Neural progenitor cell (in vitro differentiated cells): ENCODE results near the gene FAM50A. TPM values are rescaled to one million over a fixed set of nuclear protein-coding genes. Genes with fewer than 3 reads are reported as not detected.
A peak's percentile ranks its signal among the peaks of the same experiment; 100 is the strongest.

Experiments
- DNase-seq: peaks from one replicate; pipeline ENCODE4 v3.0.0-alpha.2; 2016; ENCODE audit warnings: low spot score
- H2AFZ ChIP-seq: fragments of 200-600 bp; sonication (generic); replicated peaks from 2 replicates; pipeline ENCODE4 v1.6.1; 2016; ENCODE audit warnings: antibody characterized with exemption
- H3F3A ChIP-seq: fragments of 200-600 bp; sonication (generic); 2 replicates; pipeline ENCODE4 v1.6.1; 2016; ENCODE audit warnings: antibody characterized with exemption, low read depth
- H3K27ac ChIP-seq: fragments of 200-600 bp; sonication (generic); 2 replicates; pipeline ENCODE4 v1.5.1; 2016; ENCODE audit warnings: mild to moderate bottlenecking
- H3K27me3 ChIP-seq: fragments of 200-600 bp; sonication (generic); 2 replicates; pipeline ENCODE4 v1.6.1; 2016; ENCODE audit warnings: mild to moderate bottlenecking, moderate library complexity
- H3K36me3 ChIP-seq: fragments of 200-600 bp; sonication (generic); 2 replicates; pipeline ENCODE4 v1.5.1; 2016
- H3K4me1 ChIP-seq: fragments of 200-600 bp; sonication (generic); 2 replicates; pipeline ENCODE4 v1.6.1; 2016; ENCODE audit warnings: mixed run types
- H3K4me2 ChIP-seq: fragments of 200-600 bp; sonication (generic); 2 replicates; pipeline ENCODE4 v1.6.1; 2016
- H3K4me3 ChIP-seq: fragments of 200-600 bp; sonication (generic); 2 replicates; pipeline ENCODE4 v1.5.1; 2016
- H3K79me2 ChIP-seq: fragments of 200-600 bp; sonication (generic); 2 replicates; pipeline ENCODE4 v1.6.1; 2016; ENCODE audit warnings: low read depth
- H3K9ac ChIP-seq: fragments of 200-600 bp; sonication (generic); 2 replicates; pipeline ENCODE4 v1.6.1; 2016
- H3K9me3 ChIP-seq: fragments of 200-600 bp; sonication (generic); 2 replicates; pipeline ENCODE4 v1.5.1; 2016; ENCODE audit warnings: low read depth
- H4K20me1 ChIP-seq: fragments of 200-600 bp; sonication (generic); 2 replicates; pipeline ENCODE4 v1.6.1; 2016; ENCODE audit warnings: low read depth
- H3K27ac Mint-ChIP-seq: 3 replicates; pipeline ENCODE4 v1.8.0; 2021; ENCODE audit warnings: mixed read lengths
- H3K27me3 Mint-ChIP-seq: 2 replicates; pipeline ENCODE4 v1.8.0; 2022; ENCODE audit warnings: low read depth, mild to moderate bottlenecking, inconsistent platforms, moderate library complexity, mixed read lengths; ENCODE audit not compliant: insufficient read depth
- H3K36me3 Mint-ChIP-seq: 3 replicates; pipeline ENCODE4 v1.8.0; 2021; ENCODE audit warnings: mixed read lengths
- H3K4me1 Mint-ChIP-seq: 3 replicates; pipeline ENCODE4 v1.8.0; 2021; ENCODE audit warnings: mixed read lengths
- H3K4me3 Mint-ChIP-seq: 3 replicates; pipeline ENCODE4 v1.8.0; 2021; ENCODE audit warnings: mild to moderate bottlenecking, moderate library complexity, mixed read lengths
- H3K9me3 Mint-ChIP-seq: 3 replicates; pipeline ENCODE4 v1.8.0; 2020; ENCODE audit warnings: mixed read lengths
- CTCF ChIP-seq: fragments of 200-600 bp; sonication (generic); IDR thresholded peaks from 2 replicates; pipeline ENCODE4 v1.5.1; 2017; ENCODE audit warnings: antibody characterized with exemption, mild to moderate bottlenecking
- EZH2 ChIP-seq: fragments of 200-600 bp; sonication (generic); IDR thresholded peaks from 2 replicates; pipeline ENCODE4 v1.6.1; 2017; ENCODE audit warnings: antibody characterized with exemption, mild to moderate bottlenecking, moderate library complexity
- EZH2phosphoT487 ChIP-seq: fragments of 200-600 bp; sonication (generic); IDR thresholded peaks from 2 replicates; pipeline ENCODE4 v1.6.1; 2017; ENCODE audit warnings: antibody characterized with exemption
- total RNA-seq: library from RNA; depleted of rRNA; stranded (reverse); fragments of >200 nt; gene quantifications from 2 replicates; pipeline ENCODE4 v1.2.3, GENCODE V29; 2015; ENCODE audit warnings: low replicate concordance

The FAM50A gene
- total RNA-seq, 1 donor from 2014 or later: 30.4 TPM

GRCh38 chrX:154419688-154420401, 24.1 kb upstream of the FAM50A start:
- H3K4me3 ChIP-seq: no peak overlapping the region
- no peaks in the 10 kb centered on the region for H4K20me1 ChIP-seq
- H3K27me3 Mint-ChIP-seq: peaks cover 15% of the 10 kb centered on the region
- H3K36me3 Mint-ChIP-seq: peaks cover 4% of the 10 kb centered on the region
- no peak overlapping the region for H2AFZ ChIP-seq
- H3K9ac ChIP-seq: no peak overlapping the region
- H3K4me2 ChIP-seq: no peak overlapping the region
- TF ChIP-seq EZH2: no peak
- TF ChIP-seq EZH2phosphoT487: no peak
- TF ChIP-seq CTCF: no peak
- no peaks in the 10 kb centered on the region for H3K9me3 ChIP-seq
- no peak for DNase-seq
- peaks cover 3% of the 10 kb centered on the region for H3K4me1 Mint-ChIP-seq
- H3K27ac Mint-ChIP-seq: no peak overlapping the region
- no peaks in the 10 kb centered on the region for H3F3A ChIP-seq
- no peak overlapping the region for H3K4me3 Mint-ChIP-seq
- no peaks in the 10 kb centered on the region for H3K79me2 ChIP-seq
- no peak overlapping the region for H3K27ac ChIP-seq
- H3K27me3 ChIP-seq: no peaks in the 10 kb centered on the region
- no peaks in the 10 kb centered on the region for H3K4me1 ChIP-seq
- H3K9me3 Mint-ChIP-seq: peaks cover 26% of the 10 kb centered on the region
- no peaks in the 10 kb centered on the region for H3K36me3 ChIP-seq

- no peak overlapping the region for H3K9ac ChIP-seq
- H3K4me3 Mint-ChIP-seq: no peak overlapping the region
- H3K36me3 ChIP-seq: no peaks in the 10 kb centered on the region
- no peaks in the 10 kb centered on the region for H3K4me1 ChIP-seq
- H3F3A ChIP-seq: no peaks in the 10 kb centered on the region
- H3K27me3 Mint-ChIP-seq: peaks cover 13% of the 10 kb centered on the region
- no peak overlapping the region for H3K4me3 ChIP-seq
- no peaks in the 10 kb centered on the region for H3K27me3 ChIP-seq
- no peak overlapping the region for H3K4me2 ChIP-seq
- H4K20me1 ChIP-seq: no peaks in the 10 kb centered on the region
- H3K4me1 Mint-ChIP-seq: peaks cover 3% of the 10 kb centered on the region
- H3K9me3 ChIP-seq: no peaks in the 10 kb centered on the region
- peaks cover 2% of the 10 kb centered on the region for H3K36me3 Mint-ChIP-seq
- no peak for DNase-seq
- H3K27ac Mint-ChIP-seq: no peak overlapping the region
- H3K27ac ChIP-seq: no peak overlapping the region
- TF ChIP-seq EZH2: no peak
- no peak for TF ChIP-seq EZH2phosphoT487
- no peak for TF ChIP-seq CTCF
- H3K79me2 ChIP-seq: no peaks in the 10 kb centered on the region
- peaks cover 23% of the 10 kb centered on the region for H3K9me3 Mint-ChIP-seq
- no peak overlapping the region for H2AFZ ChIP-seq
Observed at GRCh38 chrX:154420402-154420756, 23.6 kb upstream of the FAM50A start.

- no peaks in the 10 kb centered on the region for H3K27me3 ChIP-seq
- H3K27ac Mint-ChIP-seq: no peak overlapping the region
- no peak overlapping the region for H3K9ac ChIP-seq
- no peak for TF ChIP-seq EZH2phosphoT487
- no peak for TF ChIP-seq CTCF
- TF ChIP-seq EZH2: no peak
- H2AFZ ChIP-seq: no peak overlapping the region
- peaks cover 17% of the 10 kb centered on the region for H3K4me1 Mint-ChIP-seq
- H3K27ac ChIP-seq: no peak overlapping the region
- H3K4me3 ChIP-seq: no peak overlapping the region
- peaks cover 16% of the 10 kb centered on the region for H3K79me2 ChIP-seq
- no peak for DNase-seq
- H3K27me3 Mint-ChIP-seq: peaks cover 9% of the 10 kb centered on the region
- H4K20me1 ChIP-seq: no peaks in the 10 kb centered on the region
- no peak overlapping the region for H3K4me2 ChIP-seq
- H3K36me3 Mint-ChIP-seq: peaks cover 6% of the 10 kb centered on the region
- peaks cover 7% of the 10 kb centered on the region for H3F3A ChIP-seq
- H3K4me3 Mint-ChIP-seq: peak overlapping the region; percentile 84
- no peaks in the 10 kb centered on the region for H3K9me3 ChIP-seq
- H3K9me3 Mint-ChIP-seq: peaks cover 22% of the 10 kb centered on the region
- H3K36me3 ChIP-seq: no peaks in the 10 kb centered on the region
- H3K4me1 ChIP-seq: no peaks in the 10 kb centered on the region
Observed at GRCh38 chrX:154426916-154427770, 16.8 kb upstream of the FAM50A start.
